HPDE6-E6E7 (cell line): ENCODE measurements around the gene GALM.
"Not testable (repeated sequence)": the region's sequence is repeated elsewhere in the genome, so short reads cannot be mapped to it uniquely, and the experiment has no call there.

Experiments
- DNase-seq: peaks from one replicate; pipeline ENCODE4 v3.0.0; 2011; ENCODE audit warnings: missing footprints; ENCODE audit errors: extremely low spot score

GALM gene

GRCh38 chr2:38665854-38666555 is at the start of gene GALM:
Gene GALM (plus strand): TSS chr2:38666114. CDS start chr2:38666162, 48 bp downstream.
- DNase-seq, result peak; percentile 33

- no peak for DNase-seq
Measured at GRCh38 chr2:38617301-38617700, 48.6 kb upstream of the GALM start.

- DNase-seq, result no peak
Measured at GRCh38 chr2:38619458-38620164, 46.3 kb upstream of the GALM start.

GRCh38 chr2:38620282-38620977 is 45.5 kb upstream of the GALM start:
- DNase-seq, result no peak

- DNase-seq, result no peak
Measured at GRCh38 chr2:38621018-38621417, 44.9 kb upstream of the GALM start.

- DNase-seq, result no peak
Measured at GRCh38 chr2:38622210-38622609, 43.7 kb upstream of the GALM start.

GRCh38 chr2:38626326-38627035 is 39.4 kb upstream of the GALM start:
- DNase-seq, result no peak

- no peak for DNase-seq
Measured at GRCh38 chr2:38627391-38627790, 38.5 kb upstream of the GALM start.

GRCh38 chr2:38629684-38630083 is 36.2 kb upstream of the GALM start:
- no peak for DNase-seq

GRCh38 chr2:38631976-38632375 is 33.9 kb upstream of the GALM start:
- no peak for DNase-seq

- no peak for DNase-seq
Measured at GRCh38 chr2:38632980-38633379, 32.9 kb upstream of the GALM start.

- DNase-seq, result no peak
Measured at GRCh38 chr2:38633895-38634294, 32.0 kb upstream of the GALM start.

GRCh38 chr2:38634684-38635083 is 31.2 kb upstream of the GALM start:
- DNase-seq, result no peak

GRCh38 chr2:38635139-38635538 is 30.8 kb upstream of the GALM start:
- DNase-seq, result no peak

GRCh38 chr2:38636069-38636468 is 29.8 kb upstream of the GALM start:
- DNase-seq, result no peak

GRCh38 chr2:38642373-38643017 is 23.4 kb upstream of the GALM start:
- DNase-seq, result not testable (repeated sequence)

GRCh38 chr2:38643021-38643671 is 22.8 kb upstream of the GALM start:
- DNase-seq, result no peak

GRCh38 chr2:38643683-38644511 is 22.0 kb upstream of the GALM start:
- DNase-seq, result not testable (repeated sequence)

GRCh38 chr2:38648107-38648761 is 17.7 kb upstream of the GALM start:
- no peak for DNase-seq
